B cell (primary cell): ENCODE measurements around the gene FREM3. TPM values are rescaled to one million over a fixed set of nuclear protein-coding genes. Genes with fewer than 3 reads are reported as not detected.
"Not testable (repeated sequence)": the region's sequence is repeated elsewhere in the genome, so short reads cannot be mapped to it uniquely, and the experiment has no call there.

Experiments used
- ATAC-seq: fragments of 200-7000 bp; cut with Tn5 transposase; one replicate; pipeline ENCODE4 v1.10.0; 2021; ENCODE audit warnings: low read depth, mild to moderate bottlenecking, moderate number of reproducible peaks, moderate library complexity
- CTCF ChIA-PET: fragments of 350-600 bp; sonication (Branson Sonifier 250); formaldehyde crosslinking; loops from one replicate; lab custom pipeline; 2021; ENCODE audit warnings: antibody characterized with exemption, inconsistent platforms; lab: Charles Lee
- POLR2A ChIA-PET: fragments of 350-600 bp; sonication (Branson Sonifier 250); formaldehyde crosslinking; loops from one replicate; lab custom pipeline; 2021; ENCODE audit warnings: antibody characterized with exemption; lab: Charles Lee
- DNase-seq: peaks from one replicate; pipeline ENCODE4 v3.0.0; 2013
- H2AFZ ChIP-seq: 2 replicates; pipeline ENCODE4 v1.6.1; 2012; ENCODE audit warnings: mild to moderate bottlenecking, low read depth, low read length; ENCODE audit not compliant: insufficient read depth, poor library complexity, severe bottlenecking
- H3K27ac ChIP-seq, 2 donors: 1 replicate in 1 of 2; 2 replicates in 1 of 2; pipeline ENCODE4 v1.5.1; 2012 to 2013; ENCODE audit warnings: low read length in 2 of 2, mild to moderate bottlenecking in 2 of 2, moderate library complexity in 1 of 2
- H3K27me3 ChIP-seq, 4 experiments: fragments of 200-600 bp in 1 of 4; sonication (generic) in 1 of 4; replicated peaks in 1 of 4; 1 replicate in 2 of 4; 2 replicates in 2 of 4; pipeline versions ENCODE4 v1.6.1 to v1.7.0; 2013 to 2016; ENCODE audit warnings: low read length in 3 of 4, mild to moderate bottlenecking in 2 of 4, mixed read lengths in 1 of 4, moderate library complexity in 1 of 4; ENCODE audit not compliant: insufficient read depth in 4 of 4, control insufficient read depth in 3 of 4; ENCODE audit errors: control extremely low read depth in 1 of 4
- H3K36me3 ChIP-seq, 2 experiments: replicated peaks in 1 of 2; 1 replicate in 1 of 2; 2 replicates in 1 of 2; pipeline versions ENCODE4 v1.6.1 to v1.7.1; 2013; ENCODE audit warnings: low read length in 1 of 2; ENCODE audit not compliant: insufficient read depth in 2 of 2, control insufficient read depth in 1 of 2; ENCODE audit errors: control extremely low read depth in 1 of 2, extremely low read depth in 1 of 2
- H3K4me1 ChIP-seq, 2 donors: fragments of 200-600 bp in 1 of 2; sonication (generic) in 1 of 2; 1 replicate in 1 of 2; 2 replicates in 1 of 2; pipeline versions ENCODE4 v1.5.1 to v1.6.1; 2013 to 2017; ENCODE audit warnings: low read length in 2 of 2; ENCODE audit not compliant: control insufficient read depth in 2 of 2, insufficient read depth in 2 of 2
- H3K4me2 ChIP-seq: replicated peaks from 2 replicates; pipeline ENCODE3; 2012; ENCODE audit warnings: mild to moderate bottlenecking, low read depth, low read length; ENCODE audit not compliant: poor library complexity, severe bottlenecking
- H3K4me3 ChIP-seq, 5 experiments: fragments of 200-600 bp in 1 of 5; sonication (generic) in 1 of 5; 1 replicate in 3 of 5; 2 replicates in 2 of 5; pipeline versions ENCODE4 v1.5.1 to v1.7.0; 2011 to 2016; ENCODE audit warnings: low read length in 4 of 5, mild to moderate bottlenecking in 4 of 5, low read depth in 2 of 5, control low read depth in 1 of 5, moderate library complexity in 1 of 5; ENCODE audit not compliant: insufficient read depth in 1 of 5; ENCODE audit errors: control extremely low read depth in 1 of 5, extremely low read depth in 1 of 5
- H3K79me2 ChIP-seq: fragments of 200-600 bp; sonication (generic); one replicate; pipeline ENCODE4 v1.6.0; 2016; ENCODE audit warnings: low read length; ENCODE audit not compliant: control insufficient read depth, insufficient read depth
- H3K9ac ChIP-seq: fragments of 200-600 bp; sonication (generic); 2 replicates; pipeline ENCODE4 v1.6.1; 2017; ENCODE audit warnings: mild to moderate bottlenecking, low read length, moderate library complexity
- H3K9me3 ChIP-seq, 3 donors: one replicate each; pipeline versions ENCODE4 v1.6.1 to v1.7.1; 2013; ENCODE audit warnings: low read length in 2 of 3; ENCODE audit not compliant: control insufficient read depth in 2 of 3, insufficient read depth in 1 of 3; ENCODE audit errors: control extremely low read depth in 1 of 3
- H4K20me1 ChIP-seq: 2 replicates; pipeline ENCODE4 v1.6.0; 2012; ENCODE audit warnings: mild to moderate bottlenecking, low read length; ENCODE audit not compliant: insufficient read depth, control insufficient read depth, poor library complexity, severe bottlenecking
- H3K27ac Mint-ChIP-seq: one replicate; pipeline ENCODE4 v1.8.0; 2021; ENCODE audit warnings: mixed read lengths
- H3K27me3 Mint-ChIP-seq: one replicate; pipeline ENCODE4 v1.8.0; 2021; ENCODE audit warnings: mixed read lengths
- H3K4me1 Mint-ChIP-seq: one replicate; pipeline ENCODE4 v1.8.0; 2021; ENCODE audit warnings: mixed read lengths
- H3K4me3 Mint-ChIP-seq: one replicate; pipeline ENCODE4 v1.8.0; 2021; ENCODE audit warnings: mixed read lengths
- H3K9me3 Mint-ChIP-seq: one replicate; pipeline ENCODE4 v1.8.0; 2022; ENCODE audit warnings: mixed read lengths; ENCODE audit not compliant: insufficient read depth
- WGBS: methylation state at CpG from one replicate; pipeline ENCODE4 v1.1.5; 2013; ENCODE audit warnings: missing lambda C conversion rate; ENCODE audit not compliant: insufficient coverage; 5-methylcytosine and 5-hydroxymethylcytosine counted together
- intact Hi-C: fragments of 100-400 bp; cut with micrococcal nuclease; formaldehyde crosslinking; loops from one replicate; pipeline ENCODE4 v1.10.0; 2022
- polyA plus RNA-seq: library from polyadenylated mRNA; depleted of rRNA; stranded (reverse); fragments of >200 nt; gene quantifications from 2 replicates; pipeline ENCODE4 v1.2.3, GENCODE V29; 2012
- total RNA-seq, 2 donors: library from RNA; stranded (reverse); fragments of 120-200 nt in 1 of 2; gene quantifications; 1 replicate in 1 of 2; 2 replicates in 1 of 2; pipeline versions ENCODE4 v1.2.3 to v1.2.4, GENCODE V29; 2013 to 2022

Gene FREM3
- total and polyA plus RNA-seq, 2 donors (not counting 1 experiment from before 2014, with no cell fraction given), result not detected

DNA sequence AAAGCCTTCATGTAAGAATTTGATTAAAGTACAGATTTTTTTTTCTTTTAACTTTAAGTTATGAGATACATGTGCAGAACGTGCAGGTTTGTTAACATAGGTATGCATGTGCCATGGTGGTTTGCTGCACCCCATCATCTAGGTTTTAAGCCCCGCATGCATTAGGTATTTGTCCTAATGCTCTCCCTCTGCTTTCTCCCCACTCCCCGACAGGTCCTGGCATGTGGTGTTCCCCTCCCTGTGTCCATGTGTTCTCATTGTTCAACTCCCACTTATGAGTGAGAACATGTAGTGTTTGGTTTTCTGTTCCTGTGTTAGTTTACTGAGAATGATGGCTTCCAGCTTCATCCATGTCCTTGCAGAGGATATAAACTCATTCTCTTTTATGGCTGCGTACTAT is 172.4 kb downstream of the FREM3 start:
- H3K9me3 ChIP-seq, H3K4me1 ChIP-seq, H3K4me1 Mint-ChIP-seq, H3K27ac ChIP-seq, H3K27me3 Mint-ChIP-seq, intact Hi-C loops, H3K4me2 ChIP-seq, H3K4me3 Mint-ChIP-seq, H3K27me3 ChIP-seq, H3K4me3 ChIP-seq, H2AFZ ChIP-seq, ATAC-seq, H3K9ac ChIP-seq, H3K9me3 Mint-ChIP-seq, CTCF ChIA-PET, POLR2A ChIA-PET, H3K27ac Mint-ChIP-seq, DNase-seq: not testable (repeated sequence)
- Histone ChIP-seq H4K20me1 (peaks cover 20% of the 10 kb centered on the region), H3K36me3 (peaks cover 32 to 93% of the 10 kb centered on the region in 2 experiments), H3K79me2 (peaks cover 16% of the 10 kb centered on the region)
- 100% methylated on average over 3 of the region's 4 CpGs for WGBS

Other genes starting within 250 kb of the FREM3 start
- gene SMARCA5, start 187.0 kb downstream of the FREM3 start, total RNA-seq, result 48.7 and 53.1 TPM in 2 replicates
- gene SMARCA5, start 187.0 kb downstream of the FREM3 start, polyA plus RNA-seq, result 6.7 and 19.7 TPM in 2 replicates
- gene GYPE, start 204.9 kb upstream of the FREM3 start, total RNA-seq, result 3.4 and 4.7 TPM in 2 replicates
- 2.8 and 3.0 TPM in 2 replicates for gene GYPE, start 204.9 kb upstream of the FREM3 start, polyA plus RNA-seq